HepG2 (cell line): ENCODE measurements around the gene PDZD7. TPM values are rescaled to one million over a fixed set of nuclear protein-coding genes. Genes with fewer than 3 reads are reported as not detected.
A peak's percentile ranks its signal among the peaks of the same experiment; 100 is the strongest.

Source experiments
- ATF4 ChIP-seq, 2 experiments: fragments of 450-650 bp in 1 of 2; sonication (generic) in 1 of 2; formaldehyde crosslinking; IDR thresholded peaks; 2 replicates each; pipeline versions ENCODE4 v1.5.0 to v1.8.0; 2020 to 2022; ENCODE audit warnings: mild to moderate bottlenecking in 1 of 2, missing genetic modification reagents in 1 of 2
- CHD2 ChIP-seq: IDR thresholded peaks from 2 replicates; pipeline ENCODE4 v1.6.1; 2011; ENCODE audit warnings: low read depth, low read length, improper control_type of control experiment
- DMAP1 ChIP-seq: IDR thresholded peaks from 2 replicates; pipeline ENCODE4 v1.6.1; 2016
- ERF ChIP-seq: IDR thresholded peaks from 2 replicates; pipeline ENCODE4 v1.6.1; 2018; ENCODE audit warnings: missing biosample characterization, missing genetic modification reagents
- ETV5 ChIP-seq: IDR thresholded peaks from 2 replicates; pipeline ENCODE4 v1.6.1; 2018; ENCODE audit warnings: missing biosample characterization, missing genetic modification reagents, inconsistent platforms, borderline replicate concordance
- HIVEP1 ChIP-seq: sonication (generic); formaldehyde crosslinking; IDR thresholded peaks from 2 replicates; pipeline ENCODE4 v1.4.0; 2020; ENCODE audit warnings: mild to moderate bottlenecking, missing genetic modification reagents
- MBD4 ChIP-seq: IDR thresholded peaks from 2 replicates; pipeline ENCODE4 v1.6.1; 2012; ENCODE audit warnings: low read length, inconsistent platforms, borderline replicate concordance
- MEIS1 ChIP-seq: sonication (generic); formaldehyde crosslinking; IDR thresholded peaks from 2 replicates; pipeline ENCODE4 v1.9.0; 2021; ENCODE audit warnings: mild to moderate bottlenecking, missing genetic modification reagents, moderate library complexity, borderline replicate concordance
- MTA3 ChIP-seq: sonication (generic); formaldehyde crosslinking; IDR thresholded peaks from 2 replicates; pipeline ENCODE4 v1.4.0; 2020; ENCODE audit warnings: missing genetic modification reagents
- PHF20 ChIP-seq: sonication (generic); formaldehyde crosslinking; IDR thresholded peaks from 2 replicates; pipeline ENCODE4 v1.5.0; 2020; ENCODE audit warnings: mild to moderate bottlenecking, missing genetic modification reagents
- POGK ChIP-seq: sonication (generic); formaldehyde crosslinking; conservative IDR thresholded peaks from 2 replicates; pipeline ENCODE4 v1.8.0; 2022; ENCODE audit warnings: mild to moderate bottlenecking, moderate library complexity, missing genetic modification reagents
- RBM22 ChIP-seq: fragments of 200-400 bp; formaldehyde crosslinking; optimal IDR thresholded peaks from 2 replicates; pipeline ENCODE3; 2017; ENCODE audit warnings: mild to moderate bottlenecking, low read length, moderate library complexity
- SNAI1 ChIP-seq: sonication (generic); formaldehyde crosslinking; IDR thresholded peaks from 2 replicates; pipeline ENCODE4 v1.5.0; 2020; ENCODE audit warnings: mild to moderate bottlenecking, missing genetic modification reagents, borderline replicate concordance
- TCF7L2 ChIP-seq: IDR thresholded peaks from 2 replicates; pipeline ENCODE4 v1.6.1; 2011; ENCODE audit warnings: mild to moderate bottlenecking, low read depth, low read length, moderate library complexity
- ZBTB42 ChIP-seq: sonication (generic); formaldehyde crosslinking; IDR thresholded peaks from 2 replicates; pipeline ENCODE4 v1.5.0; 2020; ENCODE audit warnings: mild to moderate bottlenecking, missing genetic modification reagents
- ZNF263 ChIP-seq: sonication (generic); formaldehyde crosslinking; IDR thresholded peaks from 2 replicates; pipeline ENCODE4 v1.4.0; 2020; ENCODE audit warnings: missing genetic modification reagents
- ZNF430 ChIP-seq: sonication (generic); formaldehyde crosslinking; IDR thresholded peaks from 2 replicates; pipeline ENCODE4 v1.9.0; 2021; ENCODE audit warnings: mild to moderate bottlenecking, missing genetic modification reagents
- ZNF503 ChIP-seq: sonication (generic); formaldehyde crosslinking; IDR thresholded peaks from 2 replicates; pipeline ENCODE4 v1.4.0; 2020; ENCODE audit warnings: missing genetic modification reagents
- ZNF598 ChIP-seq: sonication (generic); formaldehyde crosslinking; IDR thresholded peaks from 2 replicates; pipeline ENCODE4 v1.5.1; 2020; ENCODE audit warnings: mild to moderate bottlenecking, missing genetic modification reagents, borderline replicate concordance
- ZNF766 ChIP-seq: sonication (generic); formaldehyde crosslinking; IDR thresholded peaks from 2 replicates; pipeline ENCODE4 v1.5.0; 2020; ENCODE audit warnings: missing genetic modification reagents, borderline replicate concordance
- ZNF772 ChIP-seq: sonication (generic); formaldehyde crosslinking; IDR thresholded peaks from 2 replicates; pipeline ENCODE4 v1.5.0; 2020; ENCODE audit warnings: mild to moderate bottlenecking, missing genetic modification reagents
- polyA plus RNA-seq, 8 experiments: library from polyadenylated mRNA; depleted of rRNA in 3 of 8; stranded (reverse) in 7 of 8; unstranded in 1 of 8; fragments of >200 nt; fragmentation: Illumina TruSeq in 4 of 8; extraction: Trizol in 4 of 8; gene quantifications; 2 replicates each; pipeline versions ENCODE4 v1.2.1 to v1.2.3, GENCODE V29; 2011 to 2016; ENCODE audit warnings: low read depth in 4 of 8, missing spikeins in 1 of 8, mixed read lengths in 1 of 8; ENCODE audit not compliant: insufficient read depth in 1 of 8
- total RNA-seq, 5 experiments: library from RNA; depleted of rRNA; stranded (reverse); fragments of >200 nt; fragmentation: Illumina TruSeq; extraction: Trizol; gene quantifications; 2 replicates each; pipeline ENCODE4 v1.2.3, GENCODE V29; 2016; ENCODE audit warnings: low read depth in 1 of 5
- TF ChIP-seq, protein P1 (sequence below): sonication (generic); formaldehyde crosslinking; IDR thresholded peaks from 2 replicates; pipeline ENCODE4 v1.9.0; 2022; ENCODE audit warnings: low read depth, missing genetic modification reagents

Gene PDZD7
- total and polyA plus RNA-seq, 2 of the 13 experiments (the other 11 are each of a cell fraction or from before 2014, with no cell fraction given) = 0.58 to 0.73 TPM

GRCh38 chr10:100998991-100999741 lies 31.8 kb downstream of the PDZD7 start (continued):
- peak; percentile 74 for TF ChIP-seq DMAP1 (CRISPR knock-in tag)
- TF ChIP-seq RBM22 = no peak
- TF ChIP-seq CHD2 = no peak
- no peak for TF ChIP-seq TCF7L2
- peak; percentile 77 for TF ChIP-seq ZNF430 (CRISPR knock-in tag)
- 0 out of 4 replicates have a peak, but pooled peaks of 1 of the 2 experiments have one; percentile 26 for TF ChIP-seq ATF4 (CRISPR knock-in tag; IDR thresholded peaks at IDR 0.05)
- peak; percentile 34; the same call in 1 of the 2 replicates for TF ChIP-seq ZNF772
- peak; percentile 76; the same call in 1 of the 2 replicates for TF ChIP-seq MEIS1
- TF ChIP-seq ETV5 (CRISPR knock-in tag) = no peak; the same call in 1 of the 2 replicates
- TF ChIP-seq PHF20 = 0 out of 2 replicates have a peak, but pooled peaks have one; percentile 34
- peak; percentile 12; the same call in 1 of the 2 replicates for TF ChIP-seq POGK
- TF ChIP-seq MBD4 = no peak
- TF ChIP-seq, protein P1, sequence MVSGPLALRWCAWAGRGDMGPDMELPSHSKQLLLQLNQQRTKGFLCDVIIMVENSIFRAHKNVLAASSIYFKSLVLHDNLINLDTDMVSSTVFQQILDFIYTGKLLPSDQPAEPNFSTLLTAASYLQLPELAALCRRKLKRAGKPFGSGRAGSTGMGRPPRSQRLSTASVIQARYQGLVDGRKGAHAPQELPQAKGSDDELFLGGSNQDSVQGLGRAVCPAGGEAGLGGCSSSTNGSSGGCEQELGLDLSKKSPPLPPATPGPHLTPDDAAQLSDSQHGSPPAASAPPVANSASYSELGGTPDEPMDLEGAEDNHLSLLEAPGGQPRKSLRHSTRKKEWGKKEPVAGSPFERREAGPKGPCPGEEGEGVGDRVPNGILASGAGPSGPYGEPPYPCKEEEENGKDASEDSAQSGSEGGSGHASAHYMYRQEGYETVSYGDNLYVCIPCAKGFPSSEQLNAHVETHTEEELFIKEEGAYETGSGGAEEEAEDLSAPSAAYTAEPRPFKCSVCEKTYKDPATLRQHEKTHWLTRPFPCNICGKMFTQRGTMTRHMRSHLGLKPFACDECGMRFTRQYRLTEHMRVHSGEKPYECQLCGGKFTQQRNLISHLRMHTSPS (CRISPR knock-in tag) = peak; percentile 58
- TF ChIP-seq MTA3 = no peak
- TF ChIP-seq SNAI1 (CRISPR knock-in tag) = 0 out of 2 replicates have a peak, but pooled peaks have one; percentile 54
- TF ChIP-seq ZNF766 (CRISPR knock-in tag) = no peak
- TF ChIP-seq ZNF263 = peak; percentile 63; the same call in 1 of the 2 replicates
- 0 out of 2 replicates have a peak, but pooled peaks have one; percentile 17 for TF ChIP-seq HIVEP1 (CRISPR knock-in tag)
- 0 out of 2 replicates have a peak, but pooled peaks have one; percentile 32 for TF ChIP-seq ERF (CRISPR knock-in tag)
- TF ChIP-seq ZBTB42 (CRISPR knock-in tag) = 0 out of 2 replicates have a peak, but pooled peaks have one; percentile 44
- no peak for TF ChIP-seq ZNF503 (CRISPR knock-in tag)
- TF ChIP-seq ZNF598 = 0 out of 2 replicates have a peak, but pooled peaks have one; percentile 87
